CD14-positive monocyte (primary cell): ENCODE data around the gene SPNS3. TPM values are rescaled to one million over a fixed set of nuclear protein-coding genes. Genes with fewer than 3 reads are reported as not detected.

Experiments
- DNase-seq, 3 donors: peaks; one replicate each; pipeline ENCODE4 v3.0.0-alpha.2; 2011 to 2022
- H2AFZ ChIP-seq: 2 replicates; pipeline ENCODE4 v1.6.0; 2012; ENCODE audit warnings: mild to moderate bottlenecking, low read depth, low read length, inconsistent platforms; ENCODE audit not compliant: insufficient read depth, poor library complexity, severe bottlenecking
- H3K27ac ChIP-seq, 2 donors: 1 replicate in 1 of 2; 2 replicates in 1 of 2; pipeline ENCODE4 v1.5.1; 2012 to 2013; ENCODE audit warnings: low read length in 2 of 2, control low read depth in 1 of 2, inconsistent platforms in 1 of 2, low read depth in 1 of 2, mild to moderate bottlenecking in 1 of 2
- H3K27me3 ChIP-seq, 2 donors: one replicate each; pipeline versions ENCODE4 v1.6.0 to v1.6.1; 2011 to 2013; ENCODE audit warnings: low read length in 2 of 2; ENCODE audit not compliant: control insufficient read depth in 2 of 2, insufficient read depth in 2 of 2
- H3K36me3 ChIP-seq, 2 donors: replicated peaks in 1 of 2; 1 replicate in 1 of 2; 2 replicates in 1 of 2; pipeline versions ENCODE4 v1.5.1 to v1.6.1; 2012 to 2013; ENCODE audit warnings: low read length in 2 of 2, control low read depth in 1 of 2, inconsistent platforms in 1 of 2, mild to moderate bottlenecking in 1 of 2; ENCODE audit not compliant: insufficient read depth in 2 of 2, control insufficient read depth in 1 of 2
- H3K4me1 ChIP-seq, 2 donors: 1 replicate in 1 of 2; 2 replicates in 1 of 2; pipeline versions ENCODE4 v1.5.1 to v1.6.1; 2012 to 2013; ENCODE audit warnings: low read length in 2 of 2, control low read depth in 1 of 2, inconsistent platforms in 1 of 2, mild to moderate bottlenecking in 1 of 2, moderate library complexity in 1 of 2; ENCODE audit not compliant: insufficient read depth in 2 of 2, control insufficient read depth in 1 of 2
- H3K4me2 ChIP-seq: replicated peaks from 2 replicates; pipeline ENCODE3; 2012; ENCODE audit warnings: low read length, moderate library complexity, mild to moderate bottlenecking; ENCODE audit not compliant: poor library complexity, severe bottlenecking; ENCODE audit errors: extremely low read depth
- H3K4me3 ChIP-seq, 3 experiments: fragments of 200-600 bp in 1 of 3; sonication (generic) in 1 of 3; replicated peaks in 1 of 3; 1 replicate in 2 of 3; 2 replicates in 1 of 3; pipeline ENCODE4 v1.5.1; 2011 to 2013; ENCODE audit warnings: low read length in 3 of 3, mild to moderate bottlenecking in 3 of 3, control low read depth in 2 of 3, low read depth in 2 of 3, inconsistent platforms in 1 of 3, moderate library complexity in 1 of 3
- H3K79me2 ChIP-seq: 2 replicates; pipeline ENCODE4 v1.6.0; 2012; ENCODE audit warnings: mild to moderate bottlenecking, control low read depth, inconsistent platforms, low read length, moderate library complexity; ENCODE audit not compliant: insufficient read depth
- H3K9ac ChIP-seq: 2 replicates; pipeline ENCODE4 v1.6.0; 2017; ENCODE audit warnings: low read length, mild to moderate bottlenecking; ENCODE audit not compliant: insufficient read depth, poor library complexity, severe bottlenecking
- H3K9me3 ChIP-seq, 2 donors: replicated peaks in 1 of 2; 1 replicate in 1 of 2; 2 replicates in 1 of 2; pipeline versions ENCODE4 v1.5.1 to v1.6.1; 2012 to 2013; ENCODE audit warnings: low read length in 2 of 2, control low read depth in 1 of 2; ENCODE audit not compliant: control insufficient read depth in 1 of 2, insufficient read depth in 1 of 2
- H4K20me1 ChIP-seq: 2 replicates; pipeline ENCODE4 v1.6.0; 2012; ENCODE audit warnings: mild to moderate bottlenecking, low read length, control low read depth, moderate library complexity; ENCODE audit not compliant: insufficient read depth
- H3K27ac Mint-ChIP-seq, 7 donors: one replicate each; pipeline ENCODE4 v1.8.0; 2020; ENCODE audit warnings: mild to moderate bottlenecking in 7 of 7, mixed read lengths in 7 of 7, moderate library complexity in 6 of 7, inconsistent platforms in 2 of 7
- H3K27me3 Mint-ChIP-seq, 3 donors: one replicate each; pipeline ENCODE4 v1.8.0; 2021 to 2022; ENCODE audit warnings: low read depth in 3 of 3, mild to moderate bottlenecking in 3 of 3, mixed read lengths in 3 of 3, moderate library complexity in 3 of 3, inconsistent platforms in 1 of 3
- H3K36me3 Mint-ChIP-seq, 2 donors: one replicate each; pipeline ENCODE4 v1.8.0; 2020; ENCODE audit warnings: mixed read lengths in 2 of 2, inconsistent platforms in 1 of 2, mild to moderate bottlenecking in 1 of 2
- H3K4me1 Mint-ChIP-seq: one replicate; pipeline ENCODE4 v1.8.0; 2020; ENCODE audit warnings: mild to moderate bottlenecking, mixed read lengths
- H3K4me3 Mint-ChIP-seq, 2 donors: one replicate each; pipeline ENCODE4 v1.8.0; 2020; ENCODE audit warnings: mild to moderate bottlenecking in 2 of 2, mixed read lengths in 2 of 2, moderate library complexity in 1 of 2
- H3K9me3 Mint-ChIP-seq, 7 donors: one replicate each; pipeline ENCODE4 v1.8.0; 2020 to 2022; ENCODE audit warnings: mixed read lengths in 7 of 7, mild to moderate bottlenecking in 6 of 7, moderate library complexity in 6 of 7, inconsistent platforms in 2 of 7
- CTCF ChIP-seq: fragments of 200-600 bp; IDR thresholded peaks from one replicate; pipeline ENCODE4 v1.8.0; 2022; ENCODE audit warnings: antibody characterized with exemption, mild to moderate bottlenecking
- WGBS: methylation state at CpG from one replicate; pipeline ENCODE4 v1.1.5; 2013; ENCODE audit warnings: missing lambda C conversion rate; ENCODE audit not compliant: insufficient coverage; 5-methylcytosine and 5-hydroxymethylcytosine counted together
- intact Hi-C, 2 donors: fragments of 100-400 bp; cut with micrococcal nuclease; formaldehyde crosslinking; loops; one replicate each; pipeline versions ENCODE4 v1.15.0 to v1.15.1; 2023
- polyA plus RNA-seq, 3 donors: library from polyadenylated mRNA; depleted of rRNA in 1 of 3; unstranded in 2 of 3; stranded (reverse) in 1 of 3; fragments of 300-500 nt in 2 of 3; fragments of >200 nt in 1 of 3; fragmentation: Illumina TruSeq in 2 of 3; gene quantifications; 1 replicate in 2 of 3; 2 replicates in 1 of 3; pipeline ENCODE4 v1.2.3, GENCODE V29; 2012 to 2021

SPNS3 gene
- polyA plus RNA-seq, 3 donors: 2.3 to 5.7 (median 4.5) TPM

GRCh38 chr17:4509401-4509800 lies 75.7 kb downstream of the SPNS3 start:
- no peak for DNase-seq
- Histone ChIP-seq H3K27ac (no peak overlapping the region), H3K4me3 (no peak overlapping the region), H3K27me3 (no peaks in the 10 kb centered on the region), H4K20me1 (no peaks in the 10 kb centered on the region), H3K4me2 (no peak overlapping the region), H3K36me3 (no peaks in the 10 kb centered on the region), H2AFZ (no peak overlapping the region), H3K4me1 (peaks cover 20 to 24% of the 10 kb centered on the region in 2 donors), H3K9me3 (no peaks in the 10 kb centered on the region), H3K79me2 (no peaks in the 10 kb centered on the region), H3K9ac (no peak overlapping the region)
- no peak for TF ChIP-seq CTCF
- 14% methylated on average over 7 of the region's 8 CpGs for WGBS
- intact Hi-C loops: no loop called here
- Mint-ChIP-seq H3K4me1 (peaks cover 35% of the 10 kb centered on the region), H3K27ac (no peak overlapping the region), H3K27me3 (peaks cover 10 to 27% (median 12%) of the 10 kb centered on the region in 3 donors), H3K36me3 (no peaks in the 10 kb centered on the region), H3K4me3 (peak overlapping the region in 1 of 2 donors; percentile 51), H3K9me3 (no peaks in the 10 kb centered on the region)

GRCh38 chr17:4509923-4510617 lies 76.3 kb downstream of the SPNS3 start:
- Mint-ChIP-seq H3K4me1 (peaks cover 28% of the 10 kb centered on the region), H3K27me3 (peaks cover 10 to 23% (median 10%) of the 10 kb centered on the region in 3 donors), H3K4me3 (peak overlapping the region in 1 of 2 donors; percentile 51), H3K36me3 (no peaks in the 10 kb centered on the region), H3K27ac (peak overlapping the region in 1 of 7 donors; percentile 72), H3K9me3 (no peaks in the 10 kb centered on the region)
- TF ChIP-seq CTCF: no peak
- no peak overlapping the region for H3K9ac ChIP-seq
- H4K20me1 ChIP-seq: no peaks in the 10 kb centered on the region
- WGBS: 11% methylated on average over 18 of the region's 21 CpGs
- DNase-seq: no peak
- no peak overlapping the region for H3K4me3 ChIP-seq
- H3K4me2 ChIP-seq: no peak overlapping the region
- H2AFZ ChIP-seq: peak overlapping the region; percentile 6
- H3K27me3 ChIP-seq: no peaks in the 10 kb centered on the region
- peaks cover 20 to 22% of the 10 kb centered on the region in 2 donors for H3K4me1 ChIP-seq
- no peaks in the 10 kb centered on the region for H3K79me2 ChIP-seq
- H3K27ac ChIP-seq: no peak overlapping the region
- H3K36me3 ChIP-seq: no peaks in the 10 kb centered on the region
- no peaks in the 10 kb centered on the region for H3K9me3 ChIP-seq
- intact Hi-C loops: no loop called here
